Naive B cell (primary cell): ENCODE results near the gene CRHR2. TPM values are rescaled to one million over a fixed set of nuclear protein-coding genes. Genes with fewer than 3 reads are reported as not detected.

Source experiments
- ATAC-seq, 2 donors: fragments of 150-1000 bp; cut with Tn5 transposase; 2 replicates each; pipeline ENCODE4 v1.10.0; 2021; ENCODE audit warnings: low read depth in 2 of 2, mild to moderate bottlenecking in 2 of 2, moderate library complexity in 2 of 2
- DNase-seq: peaks from one replicate; pipeline ENCODE4 v3.0.0; 2022
- H3K27ac Mint-ChIP-seq, 6 donors: one replicate each; pipeline ENCODE4 v1.8.0; 2020 to 2022; ENCODE audit warnings: mild to moderate bottlenecking in 6 of 6, mixed read lengths in 6 of 6, moderate library complexity in 5 of 6, inconsistent platforms in 2 of 6
- H3K27me3 Mint-ChIP-seq, 3 donors: one replicate each; pipeline ENCODE4 v1.8.0; 2021 to 2022; ENCODE audit warnings: mixed read lengths in 3 of 3, mild to moderate bottlenecking in 1 of 3
- H3K36me3 Mint-ChIP-seq, 2 donors: one replicate each; pipeline ENCODE4 v1.8.0; 2020 to 2022; ENCODE audit warnings: mixed read lengths in 2 of 2, inconsistent platforms in 1 of 2, mild to moderate bottlenecking in 1 of 2
- H3K4me1 Mint-ChIP-seq, 3 donors: one replicate each; pipeline ENCODE4 v1.8.0; 2020 to 2022; ENCODE audit warnings: mixed read lengths in 3 of 3, inconsistent platforms in 1 of 3, mild to moderate bottlenecking in 1 of 3, moderate library complexity in 1 of 3
- H3K4me3 Mint-ChIP-seq, 8 donors: one replicate each; pipeline ENCODE4 v1.8.0; 2020 to 2022; ENCODE audit warnings: mild to moderate bottlenecking in 8 of 8, mixed read lengths in 8 of 8, moderate library complexity in 8 of 8, inconsistent platforms in 2 of 8
- H3K9me3 Mint-ChIP-seq, 7 donors: one replicate each; pipeline ENCODE4 v1.8.0; 2020 to 2022; ENCODE audit warnings: mixed read lengths in 7 of 7, mild to moderate bottlenecking in 5 of 7, inconsistent platforms in 2 of 7, moderate library complexity in 1 of 7
- polyA plus RNA-seq, 6 donors: library from polyadenylated mRNA; unstranded; fragments of 300-500 nt; fragmentation: Illumina TruSeq; gene quantifications; one replicate each; pipeline ENCODE4 v1.2.3, GENCODE V29; 2021; ENCODE audit warnings: low read depth in 6 of 6

Gene CRHR2
- polyA plus RNA-seq, 6 donors from 2014 or later = not detected

DNA sequence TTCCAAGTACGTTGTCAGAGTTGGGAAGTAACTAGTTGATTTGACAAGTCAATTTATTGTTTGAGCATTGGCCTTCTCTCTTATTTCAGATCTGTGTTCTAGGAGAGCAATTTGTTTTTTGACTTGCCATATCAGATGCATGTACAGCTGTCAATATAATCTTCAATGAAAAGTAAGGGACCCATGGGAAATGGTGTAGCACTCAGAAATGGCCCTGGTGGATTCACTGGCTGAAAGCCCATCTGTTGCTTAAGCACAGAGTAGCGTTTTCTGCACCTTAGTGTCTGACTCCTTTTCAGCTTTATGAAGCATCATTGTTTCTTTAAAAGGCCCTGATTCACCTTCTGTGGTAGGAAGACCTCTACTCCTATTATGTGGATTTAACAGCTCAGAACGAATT lies 77.4 kb downstream of the CRHR2 start:
- Mint-ChIP-seq H3K27me3 (no peaks in the 10 kb centered on the region), H3K4me3 (no peak overlapping the region), H3K9me3 (no peaks in the 10 kb centered on the region), H3K36me3 (peaks cover 38 to 59% of the 10 kb centered on the region in 2 donors), H3K27ac (no peak overlapping the region), H3K4me1 (peaks cover 0 to 7% (median 2%) of the 10 kb centered on the region in 3 donors)
- DNase-seq (no peak), ATAC-seq (no peak)

Other genes with a start within 250 kb of the CRHR2 start
- gene NOD1, start 203.7 kb downstream of the CRHR2 start, polyA plus RNA-seq = 10 to 100 TPM in 2 of 6 donors, 1 to 10 TPM in 4; 7.0 to 16.8 (median 8.6) TPM
- gene GGCT, start 177.6 kb downstream of the CRHR2 start, polyA plus RNA-seq = 10 to 100 TPM; 12.1 to 36.0 (median 28.8) TPM
- 10 to 100 TPM; 46.9 to 72.4 (median 55.9) TPM for gene GARS1, start 87.6 kb downstream of the CRHR2 start, polyA plus RNA-seq
- under 1 TPM in 1 of 6 donors, not detected in 5; 0.11 TPM for gene INMT, start 69.7 kb upstream of the CRHR2 start, polyA plus RNA-seq
- gene MINDY4, start 89.0 kb upstream of the CRHR2 start, polyA plus RNA-seq = under 1 TPM in 2 of 6 donors, not detected in 4; 0.14 to 0.16 TPM
- gene AQP1, start 229.4 kb upstream of the CRHR2 start, polyA plus RNA-seq = not detected